HG03280 (cell line): ENCODE measurements around the gene NRIP2.
A peak's percentile ranks its signal among the peaks of the same experiment; 100 is the strongest.

Experiments
- ATAC-seq: cut with Tn5 transposase; IDR thresholded peaks from one replicate; pipeline ENCODE4 v1.9.1; 2021; ENCODE audit warnings: mild to moderate bottlenecking, moderate library complexity; ENCODE audit not compliant: unreplicated experiment

The NRIP2 gene

GRCh38 chr12:2845280-2845679 lies 10.4 kb upstream of the NRIP2 start:
- no peak for ATAC-seq

- ATAC-seq, result no peak
Observed at GRCh38 chr12:2844786-2845185, 10.0 kb upstream of the NRIP2 start.

- ATAC-seq, result no peak
Observed at GRCh38 chr12:2842948-2843347, 8.1 kb upstream of the NRIP2 start.

GRCh38 chr12:2841056-2841650 lies 6.3 kb upstream of the NRIP2 start:
- ATAC-seq, result no peak

- no peak for ATAC-seq
Observed at GRCh38 chr12:2836574-2836973, 1.7 kb upstream of the NRIP2 start.

GRCh38 chr12:2835691-2836403 lies 1.0 kb upstream of the NRIP2 start:
- no peak for ATAC-seq

GRCh38 chr12:2833810-2834209 lies 1.0 kb downstream of the NRIP2 start:
- ATAC-seq, result no peak

- ATAC-seq, result no peak
Observed at GRCh38 chr12:2833327-2833726, 1.5 kb downstream of the NRIP2 start.

GRCh38 chr12:2832550-2833127 lies 2.2 kb downstream of the NRIP2 start:
- no peak for ATAC-seq

- ATAC-seq, result no peak
Observed at GRCh38 chr12:2829275-2829674, 5.6 kb downstream of the NRIP2 start.

GRCh38 chr12:2826721-2827515 lies 7.9 kb downstream of the NRIP2 start:
- no peak for ATAC-seq

GRCh38 chr12:2826036-2826435 lies 8.8 kb downstream of the NRIP2 start:
- ATAC-seq, result no peak

- ATAC-seq, result no peak
Observed at GRCh38 chr12:2825132-2825531, 9.7 kb downstream of the NRIP2 start.

- no peak for ATAC-seq
Observed at GRCh38 chr12:2824541-2824940, 10.3 kb downstream of the NRIP2 start.

GRCh38 chr12:2823483-2823882 lies 11.4 kb downstream of the NRIP2 start:
- no peak for ATAC-seq

GRCh38 chr12:2820432-2820831 lies 14.4 kb downstream of the NRIP2 start:
- no peak for ATAC-seq

- ATAC-seq, result no peak
Observed at GRCh38 chr12:2819810-2820209, 15.0 kb downstream of the NRIP2 start.

- no peak for ATAC-seq
Observed at GRCh38 chr12:2813214-2814185, 21.3 kb downstream of the NRIP2 start.

- peak; percentile 95 for ATAC-seq
Observed at GRCh38 chr12:2812290-2813213, 22.3 kb downstream of the NRIP2 start, which contains the start of gene ITFG2. Gene ITFG2 (plus strand): TSS chr12:2812668. CDS start chr12:2812761, 93 bp downstream.
